GM21529 (cell line): ENCODE results near the gene VPS13C.

ENCODE experiments used
- ATAC-seq: cut with Tn5 transposase; IDR thresholded peaks from one replicate; pipeline ENCODE4 v1.9.1; 2021; ENCODE audit not compliant: unreplicated experiment

VPS13C gene

DNA sequence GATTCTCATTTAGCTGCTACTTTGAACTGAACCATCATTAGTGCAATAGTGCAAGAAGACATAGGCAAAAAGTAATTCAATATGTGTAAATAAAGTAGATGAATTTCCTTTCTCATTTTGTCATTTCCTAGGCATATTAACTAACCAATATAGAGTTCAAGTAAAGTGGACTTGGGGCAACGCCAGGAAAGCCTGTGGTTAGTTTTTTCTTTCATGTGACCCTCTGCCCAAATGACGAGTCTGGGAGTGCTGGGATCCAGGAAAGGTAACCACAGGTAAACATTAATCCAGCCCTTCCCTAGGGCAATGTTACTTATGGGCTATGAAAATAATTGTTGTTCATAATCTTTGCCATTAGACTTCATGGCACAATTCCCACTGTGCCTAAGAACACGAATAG is 181.0 kb downstream of the VPS13C start:
- no peak for ATAC-seq

DNA sequence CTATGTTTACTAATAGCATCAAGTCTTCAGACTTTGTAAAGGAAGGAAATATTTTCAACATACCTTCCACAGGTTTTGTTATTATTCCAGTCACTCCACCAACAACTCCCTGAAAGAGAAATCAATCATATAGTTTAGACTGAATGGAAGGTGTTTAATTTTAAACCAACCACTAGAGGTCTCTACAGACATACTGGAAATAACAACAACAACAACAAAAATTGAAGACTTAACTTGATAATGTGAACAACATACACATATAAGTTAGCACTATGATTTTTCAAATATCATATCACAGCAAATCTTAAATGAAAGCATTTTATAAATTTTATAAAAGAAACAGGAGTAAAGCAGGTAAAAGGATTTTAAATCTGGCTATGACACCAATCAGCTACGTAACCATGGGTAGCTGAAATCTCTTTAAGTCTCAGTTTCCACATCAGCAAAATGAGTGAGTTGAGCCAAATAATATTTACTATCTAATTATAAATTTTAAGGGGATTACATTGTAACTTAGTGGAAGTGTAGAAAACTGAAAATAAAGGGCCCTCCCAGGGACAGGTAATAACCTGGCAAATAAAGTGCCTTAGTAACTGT is 188.2 kb downstream of the VPS13C start:
- ATAC-seq, result no peak

DNA sequence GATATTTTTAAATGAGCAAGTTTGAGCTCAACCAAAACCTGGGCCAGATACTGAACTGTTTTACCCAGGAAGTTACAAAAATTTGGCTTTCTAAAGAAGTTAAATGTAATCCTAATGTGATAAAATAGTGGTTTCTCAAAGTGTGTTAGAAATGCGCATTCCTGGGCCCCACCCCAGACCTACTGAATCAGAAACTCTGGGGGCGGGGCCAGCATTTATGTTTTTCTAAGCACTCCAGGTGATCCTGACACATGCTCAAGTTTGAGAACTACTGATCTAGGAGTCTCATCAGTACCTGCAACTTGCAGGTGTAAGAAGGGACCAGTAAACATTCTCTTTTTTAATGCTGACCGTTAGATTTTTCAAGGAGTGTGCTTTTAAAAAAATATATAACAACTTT is 190.6 kb downstream of the VPS13C start:
- ATAC-seq, result no peak

DNA sequence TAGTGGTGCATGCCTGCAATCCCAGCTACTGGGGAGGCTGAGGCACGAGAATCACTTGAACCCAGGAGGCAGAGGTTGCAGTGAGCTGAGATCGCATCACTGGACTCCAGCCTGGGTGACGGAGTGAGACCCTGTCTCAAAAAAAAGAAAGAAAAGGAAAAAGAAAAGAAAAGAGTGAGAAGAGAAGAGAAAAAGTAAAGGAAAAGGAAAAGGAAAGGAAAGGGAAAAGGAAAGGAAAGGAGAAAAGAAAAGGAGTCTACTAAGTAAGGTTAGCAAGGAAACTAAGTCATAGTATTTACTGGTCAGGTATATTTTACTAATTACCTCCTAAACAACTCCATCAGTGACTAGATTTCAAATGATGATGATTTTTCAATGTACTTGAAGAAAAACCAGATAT is 198.3 kb downstream of the VPS13C start:
- ATAC-seq, result no peak

DNA sequence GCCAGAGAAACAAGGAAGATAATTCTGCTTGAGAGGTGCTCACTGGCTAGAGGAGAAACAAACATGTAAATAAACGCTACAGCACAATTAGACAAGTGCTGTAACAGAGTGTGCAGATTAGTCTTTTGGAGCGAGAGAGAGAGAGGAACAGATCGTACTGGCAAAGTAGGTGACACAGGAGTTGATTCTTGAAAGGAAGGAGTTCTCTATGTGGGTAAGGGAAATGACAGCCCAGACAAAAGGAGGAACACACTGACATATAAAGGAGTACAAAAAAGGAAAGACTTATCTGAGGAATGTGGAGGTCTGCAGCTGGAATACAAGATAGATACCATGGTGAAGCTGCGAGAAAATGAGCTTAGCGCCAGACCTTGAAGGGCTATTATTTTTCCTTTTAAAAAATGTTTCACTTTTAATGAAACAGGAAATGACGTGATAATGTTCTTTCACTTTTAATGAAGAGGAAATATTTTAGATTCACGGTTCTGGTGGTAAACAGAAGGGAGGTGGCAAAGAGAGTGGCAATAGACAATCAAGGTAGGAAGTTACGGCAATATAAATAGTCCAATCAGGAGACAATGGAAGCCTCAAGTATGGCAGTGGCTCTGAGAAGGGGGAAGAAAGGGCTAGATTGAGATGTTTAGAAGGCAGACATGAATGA is 202.9 kb downstream of the VPS13C start:
- no peak for ATAC-seq

DNA sequence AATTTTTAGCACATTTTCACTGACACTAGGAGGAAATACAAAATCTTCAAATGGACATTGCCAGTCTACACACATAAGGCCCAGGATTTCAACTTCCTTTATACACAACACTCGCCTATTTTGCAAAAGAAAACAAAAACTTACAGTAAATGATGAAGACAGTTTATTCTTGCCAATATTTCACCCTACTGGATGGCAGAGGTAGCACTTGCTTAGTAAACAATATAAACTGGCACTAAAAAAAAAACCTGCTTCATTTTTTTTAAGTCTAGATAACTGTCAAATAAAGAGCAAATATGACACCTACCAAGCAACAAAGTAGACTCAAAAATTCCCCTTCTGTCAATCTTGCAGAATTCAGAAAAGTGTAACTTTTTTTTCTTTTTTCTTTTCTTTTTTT is 204.0 kb downstream of the VPS13C start:
- ATAC-seq, result no peak

DNA sequence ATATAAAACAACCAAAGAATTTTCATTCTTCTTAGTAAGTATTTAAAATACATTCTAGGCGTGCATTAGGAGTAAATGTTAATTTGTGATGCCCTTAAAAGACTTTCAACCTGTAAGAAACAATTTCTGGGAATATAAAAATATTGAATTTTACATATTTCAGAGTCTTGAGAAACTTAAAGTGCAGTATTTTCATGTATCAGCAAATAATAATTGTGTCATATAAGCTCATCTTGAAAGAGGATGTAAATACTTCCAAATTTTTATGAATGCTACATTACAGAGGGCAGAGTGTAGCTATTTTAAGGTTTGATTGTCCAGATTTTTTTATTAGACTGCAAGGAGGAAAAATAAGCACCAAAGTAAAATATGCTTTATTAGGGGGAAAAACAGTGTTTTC is 207.1 kb downstream of the VPS13C start:
- no peak for ATAC-seq

DNA sequence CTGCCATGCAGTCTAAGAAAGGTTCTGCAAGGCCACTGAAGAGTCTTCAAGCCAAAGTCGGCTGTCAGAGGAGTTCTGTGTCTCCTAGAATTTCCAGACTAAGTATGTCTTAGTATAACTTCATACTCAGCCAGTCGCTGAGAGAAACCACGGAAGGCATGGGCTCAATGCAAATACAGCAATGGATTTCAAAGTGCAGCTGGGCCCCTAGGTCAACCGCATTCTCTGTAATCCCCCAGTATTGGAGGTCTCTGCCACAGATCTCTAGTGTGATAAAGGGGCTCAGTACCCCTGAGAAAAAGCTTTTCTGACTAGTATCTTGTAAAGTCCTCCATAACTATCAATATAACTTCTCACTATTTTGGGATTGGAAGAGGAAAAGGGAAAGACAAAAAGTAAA is 208.3 kb downstream of the VPS13C start:
- ATAC-seq, result no peak

DNA sequence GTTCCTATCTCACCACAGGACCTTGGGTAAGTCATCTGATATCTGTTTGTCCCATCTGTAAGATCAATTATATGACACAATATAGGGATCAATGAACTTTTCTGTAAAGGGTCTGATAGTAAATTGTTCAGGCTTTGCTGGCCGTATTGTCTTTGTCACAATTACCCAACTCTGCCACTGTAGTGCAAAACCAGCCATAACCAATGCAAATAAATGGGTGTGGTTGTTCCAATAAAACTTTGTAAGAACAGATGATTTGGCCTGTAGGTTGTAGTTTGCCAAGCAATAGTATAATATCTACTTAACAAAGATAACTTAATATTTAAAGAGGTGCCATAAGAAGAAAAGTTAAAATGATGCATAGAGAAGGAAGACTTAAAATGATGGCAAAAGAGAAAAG is 210.8 kb downstream of the VPS13C start:
- ATAC-seq, result no peak

DNA sequence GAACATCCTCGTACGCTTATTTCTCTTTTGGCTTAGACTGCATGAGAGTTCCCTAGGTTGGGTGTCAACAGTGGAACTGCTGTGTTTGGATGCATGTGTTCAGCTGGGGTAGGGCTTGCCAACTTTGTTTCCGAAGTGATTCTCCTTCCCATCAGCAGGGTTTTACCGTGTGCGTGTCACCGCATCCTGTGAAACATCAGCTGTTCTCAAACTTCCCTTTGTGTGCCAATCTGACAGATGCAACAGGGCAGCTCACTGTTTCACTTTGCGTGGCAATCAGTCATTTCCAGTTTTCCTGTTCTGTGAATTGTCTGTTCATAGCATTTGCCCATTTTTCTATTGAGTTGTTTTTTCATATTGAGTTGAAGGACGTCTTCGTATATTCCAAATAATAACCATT is 218.8 kb downstream of the VPS13C start:
- no peak for ATAC-seq

DNA sequence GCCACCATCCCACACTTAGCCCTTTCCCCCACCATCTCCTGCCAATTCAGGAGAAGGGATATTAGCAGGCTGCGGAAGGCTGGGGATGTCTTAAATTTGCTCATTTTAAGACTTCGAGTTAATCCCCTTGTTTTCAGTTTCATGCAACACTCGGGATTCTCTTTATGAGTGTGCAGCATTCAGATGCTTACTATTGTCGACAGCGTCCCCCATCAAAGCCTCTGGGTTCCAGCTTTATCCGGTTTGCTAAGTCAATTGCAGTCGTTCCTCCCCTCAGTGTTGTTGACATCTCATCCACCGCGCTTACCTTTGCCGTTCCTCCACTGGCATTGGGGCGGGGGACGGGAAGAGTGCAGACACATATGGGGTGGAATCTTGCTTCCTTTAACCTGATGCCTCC is 220.2 kb downstream of the VPS13C start:
- no peak for ATAC-seq

DNA sequence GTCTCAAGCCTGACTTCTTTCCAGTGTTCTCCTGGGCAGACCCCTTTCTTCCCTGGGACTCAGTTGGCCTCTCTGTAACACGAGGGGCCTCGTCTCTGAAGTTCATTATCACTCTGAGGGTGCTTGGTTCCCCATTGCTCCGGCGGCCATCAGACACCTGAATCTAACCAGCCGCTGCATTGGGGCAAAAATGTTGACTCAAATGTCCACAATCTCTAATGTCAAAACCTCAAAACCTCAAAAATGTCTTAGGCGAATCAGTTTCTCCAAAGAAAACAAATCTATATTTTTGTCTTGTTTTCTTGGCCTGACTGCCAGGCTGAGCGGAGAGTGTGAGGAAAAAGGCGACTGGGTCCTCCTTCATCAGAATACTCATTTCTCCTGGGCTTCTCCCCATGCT is 220.7 kb downstream of the VPS13C start:
- ATAC-seq, result no peak

DNA sequence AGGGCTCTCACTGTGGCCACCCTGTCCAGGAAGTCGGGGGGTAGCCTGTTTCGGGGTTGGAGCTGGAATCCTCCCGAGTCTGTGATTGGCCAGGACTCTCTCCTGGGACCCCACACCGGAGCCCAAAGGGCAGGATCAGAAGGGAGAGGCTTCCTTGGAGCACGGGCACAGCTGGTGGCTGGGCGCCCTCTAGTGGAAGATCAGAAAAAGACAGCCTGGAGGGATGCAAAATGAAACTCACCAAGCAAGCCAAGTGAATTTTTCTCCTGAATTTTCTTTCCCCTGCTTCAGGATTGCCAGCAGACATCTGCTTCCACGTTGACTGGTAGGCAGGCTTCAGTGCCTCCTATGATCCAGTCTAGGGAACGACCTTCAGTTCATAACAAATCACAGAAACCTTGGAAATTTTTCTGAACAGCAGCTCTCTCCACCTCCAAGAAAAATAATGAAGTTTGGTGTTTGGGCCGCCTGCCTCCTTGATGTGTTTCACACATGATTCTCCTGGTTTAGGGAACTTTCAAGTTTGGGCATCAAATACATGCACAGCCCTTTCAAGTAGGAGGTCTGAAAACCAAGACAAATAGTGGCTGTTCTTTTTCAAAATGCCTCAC is 224.6 kb downstream of the VPS13C start:
- no peak for ATAC-seq

DNA sequence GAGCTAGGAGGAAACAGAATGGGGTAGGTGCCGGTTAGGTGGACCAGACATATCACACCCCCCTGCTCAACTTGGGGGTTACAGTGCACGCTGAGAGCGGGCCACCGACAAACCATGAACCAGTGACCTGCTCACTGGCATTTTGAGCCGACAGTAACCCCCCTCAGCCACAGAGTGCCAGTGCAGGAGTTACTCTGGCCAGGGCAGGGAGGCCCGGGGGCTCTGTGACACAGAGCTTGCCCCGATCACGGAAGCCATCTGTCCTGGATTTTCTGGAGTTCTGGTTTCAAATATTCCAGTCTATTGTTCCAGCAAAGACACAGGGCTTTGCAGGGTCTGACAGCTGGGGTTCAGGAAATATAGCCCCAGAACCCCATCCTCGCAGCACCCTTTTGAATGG is 225.2 kb downstream of the VPS13C start:
- ATAC-seq, result no peak

DNA sequence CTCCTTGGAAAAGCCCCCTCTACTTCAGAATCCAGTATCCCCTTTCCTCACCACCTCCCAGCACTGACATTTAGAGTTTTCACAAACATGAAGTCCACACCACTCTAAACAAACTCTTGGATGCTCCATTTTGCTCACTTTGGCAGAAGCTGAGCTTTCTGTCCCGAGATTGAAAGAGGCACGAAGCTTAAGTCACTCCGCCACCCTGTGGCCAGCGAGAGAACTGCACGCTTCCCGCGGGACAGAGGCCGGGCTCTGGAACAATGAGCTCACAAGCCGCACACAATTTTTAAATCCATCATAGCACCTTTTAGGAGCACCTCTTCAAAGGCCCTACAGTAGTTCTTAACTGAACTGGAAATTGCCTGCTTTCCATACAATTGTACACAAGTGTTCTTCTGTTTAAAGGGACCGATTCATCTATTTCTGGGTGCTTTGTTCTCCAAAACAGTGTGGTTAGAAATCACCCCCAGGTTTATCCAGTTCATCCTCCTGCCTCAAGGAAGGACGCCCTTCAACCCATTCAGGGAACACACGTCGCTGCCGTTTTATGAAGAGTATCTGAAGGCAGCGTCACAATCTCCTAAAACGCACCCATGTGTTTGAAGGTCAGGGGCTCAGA is 226.1 kb downstream of the VPS13C start:
- no peak for ATAC-seq

DNA sequence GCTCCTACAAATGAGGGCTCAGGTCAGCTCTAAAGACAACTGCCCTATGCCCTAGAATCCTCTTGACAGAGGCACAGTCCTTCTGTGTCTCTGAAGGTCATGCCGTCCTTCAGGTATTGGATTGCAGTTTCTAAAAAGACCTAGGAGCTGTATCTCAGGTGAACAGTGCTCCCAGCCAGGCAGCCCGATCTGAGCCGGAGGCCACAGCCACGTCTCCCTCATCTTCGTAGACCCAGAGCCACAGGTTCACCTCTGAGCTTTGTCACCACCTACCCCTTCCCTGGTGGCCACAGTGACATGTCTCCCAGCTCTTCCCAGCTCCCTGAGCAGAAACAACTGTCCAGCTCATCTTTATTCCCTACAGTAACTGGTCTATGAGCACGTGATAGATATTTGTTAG is 228.0 kb downstream of the VPS13C start:
- ATAC-seq, result no peak

DNA sequence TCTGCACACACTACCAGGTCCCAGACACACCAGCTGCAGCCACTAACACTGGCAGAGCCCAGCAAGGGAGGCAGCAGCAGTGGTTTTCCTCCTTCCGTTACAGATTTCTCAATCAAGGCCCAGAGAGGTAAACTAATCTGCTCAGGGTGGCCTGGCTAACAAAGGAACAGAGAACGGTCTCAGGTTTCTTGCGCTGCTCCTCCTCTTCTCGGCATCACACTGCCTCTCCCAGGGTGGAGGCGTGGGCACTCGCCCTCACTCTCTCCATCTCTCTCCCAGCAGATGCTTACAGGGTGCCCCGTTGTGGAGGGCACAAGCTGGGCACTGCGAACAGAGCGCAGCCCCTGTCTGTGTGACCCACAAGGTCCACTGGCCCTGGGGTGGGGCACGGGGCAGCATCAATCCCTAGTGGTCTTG is 228.7 kb downstream of the VPS13C start:
- no peak for ATAC-seq

DNA sequence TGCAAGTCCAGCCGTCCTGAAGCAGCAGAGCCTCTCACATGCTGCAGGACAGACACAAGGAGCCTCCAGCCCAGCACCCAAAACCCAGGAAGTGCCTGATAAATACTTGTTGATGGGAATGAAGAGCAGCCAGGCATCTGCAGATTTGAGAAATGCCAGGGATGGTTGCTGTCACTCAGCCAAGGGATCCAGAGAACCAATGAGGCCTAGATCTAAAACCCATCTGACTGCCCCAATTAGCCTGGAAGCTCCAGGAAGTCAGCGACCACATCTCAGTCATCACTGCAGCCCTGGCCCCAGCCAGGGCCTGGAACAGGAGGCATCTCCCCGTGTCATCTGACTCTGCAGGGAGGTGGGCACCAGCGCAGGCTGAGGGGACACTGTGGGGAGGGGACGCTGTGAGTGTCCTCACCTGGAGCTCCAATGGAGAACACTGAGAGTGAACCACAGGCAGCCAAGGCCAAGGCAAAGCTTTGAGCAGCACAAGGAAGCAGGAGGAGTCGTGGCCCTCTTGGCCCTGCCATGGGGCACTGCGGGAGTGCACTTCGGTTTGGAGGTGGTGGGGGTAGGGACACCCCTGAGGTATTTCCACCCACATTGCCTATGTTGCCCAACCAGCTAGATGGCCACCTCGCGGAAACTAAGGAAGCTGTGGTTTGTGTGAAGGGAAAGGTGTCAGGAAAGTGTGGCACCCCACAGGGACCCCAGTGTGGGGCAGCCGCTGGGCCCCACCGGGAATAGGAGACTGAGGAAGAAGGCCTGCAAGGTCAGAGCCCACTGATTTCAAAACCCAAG is 229.5 kb downstream of the VPS13C start:
- ATAC-seq, result no peak

DNA sequence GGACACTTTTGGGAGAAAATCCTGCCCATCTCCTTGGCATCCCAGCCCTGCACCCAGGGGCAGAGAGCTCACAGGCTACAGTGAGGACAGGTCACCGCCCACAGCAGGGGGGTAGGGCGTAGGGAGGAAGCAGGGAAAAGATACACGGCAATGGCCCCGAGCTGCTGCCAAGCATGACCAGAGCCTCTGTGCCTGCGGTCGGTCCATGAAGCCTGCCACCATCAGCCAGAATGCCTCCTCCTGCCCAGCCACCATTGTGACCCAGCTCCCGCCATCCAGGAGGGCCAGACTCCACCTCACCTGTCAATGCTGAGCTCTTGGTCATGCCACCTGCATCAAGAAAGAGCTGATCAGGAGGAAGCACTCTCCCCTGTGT is 230.7 kb downstream of the VPS13C start:
- ATAC-seq, result no peak

DNA sequence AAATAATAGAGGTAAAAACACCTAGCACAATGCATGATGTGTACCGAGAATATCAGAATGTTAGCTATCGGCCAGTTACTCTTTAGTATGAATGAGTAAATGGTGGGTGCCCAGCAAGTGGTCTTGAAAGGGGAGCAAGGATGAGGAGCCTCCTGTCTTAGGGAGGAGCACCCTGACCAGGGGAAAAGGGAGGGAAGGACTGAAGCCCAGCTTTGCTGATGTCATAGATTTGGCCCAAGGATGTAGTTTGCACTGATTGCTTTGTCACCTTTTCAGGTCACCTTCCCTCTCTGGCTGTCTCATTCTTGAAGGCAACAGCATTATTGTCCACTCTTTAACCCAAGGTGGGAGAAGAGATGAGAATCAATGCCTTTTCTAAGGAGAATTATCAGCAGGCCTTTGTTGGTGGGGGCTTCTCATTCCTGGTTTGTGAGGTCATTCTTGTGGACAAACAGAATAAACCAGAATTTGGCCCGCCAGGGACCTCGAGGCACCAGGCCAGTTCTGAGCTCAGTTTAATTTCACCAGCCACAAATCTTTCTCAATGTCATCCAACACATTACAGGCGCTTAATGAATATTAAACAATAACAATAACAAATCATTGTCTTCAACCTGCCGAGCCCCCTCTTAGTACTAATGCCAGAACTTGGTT is 231.3 kb downstream of the VPS13C start:
- ATAC-seq, result no peak

DNA sequence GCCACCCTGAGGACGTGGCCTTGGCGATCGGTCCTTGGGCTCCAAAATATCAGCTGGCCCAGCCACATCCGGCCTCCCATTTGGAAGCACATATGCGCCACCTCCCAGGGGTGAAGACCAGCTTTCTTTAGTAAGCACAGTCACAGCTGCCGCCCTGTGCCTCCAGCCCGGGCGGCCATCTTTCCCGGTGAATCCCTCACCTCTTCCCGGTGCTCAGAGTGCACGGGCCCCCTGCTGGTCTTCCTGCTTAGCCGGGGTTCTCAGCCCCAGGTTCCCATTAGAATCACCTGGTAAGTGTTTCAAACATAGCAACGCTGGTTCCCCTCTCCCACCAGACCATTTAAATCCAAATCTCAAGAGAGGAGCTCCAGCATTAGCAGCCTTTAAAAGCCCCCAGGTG is 232.2 kb downstream of the VPS13C start:
- no peak for ATAC-seq
